ENCODE measurements around the gene SH3BP5. TPM values are rescaled to one million over a fixed set of nuclear protein-coding genes. Genes with fewer than 3 reads are reported as not detected.

The SH3BP5 gene
- total and polyA plus RNA-seq, 2 experiments from 2014 or later = 37.8 to 39.2 TPM

DNA sequence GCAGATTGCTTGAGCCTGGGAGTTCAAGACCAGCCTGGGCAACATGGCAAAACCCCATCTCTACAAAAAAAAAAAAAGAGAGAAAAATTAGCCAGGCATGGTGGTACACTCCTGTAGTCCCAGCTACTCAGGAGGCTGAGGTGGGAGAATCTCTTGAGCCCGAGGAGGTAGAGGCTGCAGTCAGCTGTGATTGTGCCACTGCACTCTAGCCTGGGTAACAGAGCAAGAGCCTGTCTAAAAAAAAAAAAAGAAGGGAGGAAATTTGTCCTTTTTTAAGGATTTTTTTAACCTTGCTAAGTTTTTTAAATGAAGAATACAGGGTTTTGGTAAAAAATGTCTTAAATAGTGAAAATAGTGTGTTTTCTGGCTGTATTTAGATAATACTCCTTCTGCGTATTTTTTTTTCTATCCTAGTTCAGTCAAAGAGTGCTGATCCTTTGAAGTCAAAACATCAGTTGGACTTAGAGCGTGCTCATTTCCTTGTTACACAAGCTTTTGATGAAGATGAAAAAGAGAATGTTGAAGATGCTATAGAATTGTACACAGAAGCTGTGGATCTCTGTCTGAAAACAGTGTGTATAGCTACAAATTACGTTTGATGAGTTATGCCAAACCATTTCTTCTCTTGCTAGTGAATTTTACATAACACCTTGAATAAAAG lies 115.2 kb downstream of the SH3BP5 start:
- peaks cover 76% of the 10 kb centered on the region for H3K79me2 ChIP-seq (ENCODE audit: insufficient read depth)
- H3K4me3 ChIP-seq = no peak overlapping the region
- peaks cover 94% of the 10 kb centered on the region for H3K36me3 ChIP-seq (ENCODE audit: low read depth)
- H3K4me1 ChIP-seq (ENCODE audit: insufficient read depth) = peaks cover 3% of the 10 kb centered on the region; the same call in 1 of the 2 replicates
- in situ Hi-C loops (cut with MboI) = no loop called here
- H3K27ac ChIP-seq = no peak overlapping the region
- H3K27me3 ChIP-seq (replicated peaks; ENCODE audit: insufficient read depth) = no peaks in the 10 kb centered on the region
- H3K9me2 ChIP-seq (ENCODE audit: insufficient read depth) = no peaks in the 10 kb centered on the region
- no peak overlapping the region for H3K4me2 ChIP-seq (ENCODE audit: unreplicated experiment)
- DNase-seq = no peak
- TF ChIP-seq EZH2 (IDR thresholded peaks at IDR 0.05; ENCODE audit: insufficient read depth, poor library complexity, severe bottlenecking) (no peak), EZH2phosphoT487 (IDR thresholded peaks at IDR 0.05; ENCODE audit: insufficient read depth, low read depth) (no peak)
- H3K9ac ChIP-seq = no peak overlapping the region
- no peaks in the 10 kb centered on the region; the same call in 1 of the 2 replicates for H3F3A ChIP-seq (ENCODE audit: insufficient read depth)
- no peaks in the 10 kb centered on the region for H4K20me1 ChIP-seq (ENCODE audit: insufficient read depth)
- 95 to 98% methylated on average over 4 of the region's 4 CpGs for WGBS, 2 experiments (ENCODE audit: low coverage in 1 of 2, low lambda C conversion rate in 2 of 2, missing lambda C conversion rate in 2 of 2)
- H2AFZ ChIP-seq = no peak overlapping the region
- H3K9me3 ChIP-seq (ENCODE audit: low read depth) = no peaks in the 10 kb centered on the region

GRCh38 chr3:15216501-15216900 lies 115.9 kb downstream of the SH3BP5 start:
- Histone ChIP-seq H4K20me1 (ENCODE audit: insufficient read depth) (no peaks in the 10 kb centered on the region), H3K36me3 (ENCODE audit: low read depth) (peaks cover 89% of the 10 kb centered on the region), H3K27me3 (replicated peaks; ENCODE audit: insufficient read depth) (no peaks in the 10 kb centered on the region), H3K4me1 (ENCODE audit: insufficient read depth) (peaks cover 3% of the 10 kb centered on the region; the same call in 1 of the 2 replicates), H3K79me2 (ENCODE audit: insufficient read depth) (peaks cover 80% of the 10 kb centered on the region), H2AFZ (no peak overlapping the region), H3K4me3 (no peak overlapping the region), H3K27ac (no peak overlapping the region), H3K4me2 (ENCODE audit: unreplicated experiment) (no peak overlapping the region), H3K9me3 (ENCODE audit: low read depth) (no peaks in the 10 kb centered on the region), H3K9me2 (ENCODE audit: insufficient read depth) (no peaks in the 10 kb centered on the region), H3F3A (ENCODE audit: insufficient read depth) (no peaks in the 10 kb centered on the region; the same call in 1 of the 2 replicates), H3K9ac (no peak overlapping the region)
- no peak for DNase-seq
- 94 to 98% methylated on average over 1 of the region's 1 CpG for WGBS, 2 experiments (ENCODE audit: low coverage in 1 of 2, low lambda C conversion rate in 2 of 2, missing lambda C conversion rate in 2 of 2)
- in situ Hi-C loops (cut with MboI) = no loop called here
- TF ChIP-seq EZH2phosphoT487 (IDR thresholded peaks at IDR 0.05; ENCODE audit: insufficient read depth, low read depth) (no peak), EZH2 (IDR thresholded peaks at IDR 0.05; ENCODE audit: insufficient read depth, poor library complexity, severe bottlenecking) (no peak)

DNA sequence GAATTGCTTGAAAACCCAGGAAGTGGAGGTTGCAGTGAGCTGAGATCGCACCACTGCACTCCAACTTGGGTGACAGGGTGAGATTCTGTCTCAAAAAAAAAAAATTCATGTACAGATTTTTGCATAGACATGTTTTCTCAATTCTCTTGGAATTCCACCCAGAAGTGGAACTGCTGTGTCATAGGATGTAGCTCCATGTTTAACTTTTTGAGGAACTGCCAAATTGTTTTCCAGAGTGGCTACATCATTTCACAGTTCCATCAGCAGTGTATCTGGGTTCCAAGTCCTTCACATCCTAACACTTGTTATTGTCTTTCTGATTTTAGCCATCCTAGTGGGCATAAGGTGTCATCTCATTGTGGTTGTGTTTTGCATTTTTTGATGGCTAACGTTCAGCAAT lies 116.4 kb downstream of the SH3BP5 start:
- Histone ChIP-seq H3K9me3 (ENCODE audit: low read depth) (no peaks in the 10 kb centered on the region), H3K27ac (no peak overlapping the region), H3K9me2 (ENCODE audit: insufficient read depth) (no peaks in the 10 kb centered on the region), H2AFZ (no peak overlapping the region), H3K4me2 (ENCODE audit: unreplicated experiment) (no peak overlapping the region), H3K36me3 (ENCODE audit: low read depth) (peaks cover 91% of the 10 kb centered on the region), H3K4me3 (no peak overlapping the region), H3K4me1 (ENCODE audit: insufficient read depth) (peaks cover 3% of the 10 kb centered on the region; the same call in 1 of the 2 replicates), H4K20me1 (ENCODE audit: insufficient read depth) (no peaks in the 10 kb centered on the region), H3K9ac (no peak overlapping the region), H3K79me2 (ENCODE audit: insufficient read depth) (peaks cover 85% of the 10 kb centered on the region), H3F3A (ENCODE audit: insufficient read depth) (no peaks in the 10 kb centered on the region; the same call in 1 of the 2 replicates), H3K27me3 (replicated peaks; ENCODE audit: insufficient read depth) (no peaks in the 10 kb centered on the region)
- in situ Hi-C loops (cut with MboI) = no loop called here
- no peak for TF ChIP-seq EZH2 (IDR thresholded peaks at IDR 0.05; ENCODE audit: insufficient read depth, poor library complexity, severe bottlenecking)
- peak; percentile 40 for DNase-seq
- 70 to 78% methylated on average over 2 of the region's 2 CpGs for WGBS, 2 experiments (ENCODE audit: low coverage in 1 of 2, low lambda C conversion rate in 2 of 2, missing lambda C conversion rate in 2 of 2)

DNA sequence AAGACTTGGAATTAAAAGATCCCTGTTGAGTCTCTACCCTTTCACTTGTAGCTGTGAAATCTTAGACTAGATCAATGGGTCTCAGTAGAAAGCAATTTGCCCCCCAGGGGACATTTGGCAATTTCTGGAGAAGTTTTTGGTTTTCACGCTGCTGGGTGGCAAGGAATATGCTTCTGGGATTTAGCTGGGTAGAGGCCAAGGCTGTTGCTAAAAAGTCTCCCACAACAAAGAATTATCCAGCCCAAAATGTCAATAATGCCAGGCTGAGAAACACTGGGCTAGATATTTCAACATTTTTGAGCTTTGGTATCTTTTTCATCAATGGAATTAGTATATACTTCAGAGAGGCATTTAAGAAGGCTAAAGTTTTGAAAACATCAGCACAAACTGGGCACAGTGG lies 117.6 kb downstream of the SH3BP5 start:
- H4K20me1 ChIP-seq (ENCODE audit: insufficient read depth) = no peaks in the 10 kb centered on the region
- no peak overlapping the region for H2AFZ ChIP-seq
- no peak overlapping the region for H3K4me3 ChIP-seq
- peaks cover 92% of the 10 kb centered on the region for H3K79me2 ChIP-seq (ENCODE audit: insufficient read depth)
- H3F3A ChIP-seq (ENCODE audit: insufficient read depth) = no peaks in the 10 kb centered on the region; the same call in 1 of the 2 replicates
- H3K9me3 ChIP-seq (ENCODE audit: low read depth) = no peaks in the 10 kb centered on the region
- no peak overlapping the region for H3K27ac ChIP-seq
- peaks cover 3% of the 10 kb centered on the region; the same call in 1 of the 2 replicates for H3K4me1 ChIP-seq (ENCODE audit: insufficient read depth)
- no peak overlapping the region for H3K4me2 ChIP-seq (ENCODE audit: unreplicated experiment)
- in situ Hi-C loops (cut with MboI) = no loop called here
- no peaks in the 10 kb centered on the region for H3K27me3 ChIP-seq (replicated peaks; ENCODE audit: insufficient read depth)
- WGBS, 2 experiments (ENCODE audit: low coverage in 1 of 2, low lambda C conversion rate in 2 of 2, missing lambda C conversion rate in 2 of 2) = 96 to 100% methylated on average over 1 of the region's 1 CpG
- peaks cover 85% of the 10 kb centered on the region for H3K36me3 ChIP-seq (ENCODE audit: low read depth)
- H3K9me2 ChIP-seq (ENCODE audit: insufficient read depth) = no peaks in the 10 kb centered on the region
- DNase-seq = no peak
- H3K9ac ChIP-seq = no peak overlapping the region
- TF ChIP-seq EZH2phosphoT487 (IDR thresholded peaks at IDR 0.05; ENCODE audit: insufficient read depth, low read depth) = no peak
- TF ChIP-seq EZH2 (IDR thresholded peaks at IDR 0.05; ENCODE audit: insufficient read depth, poor library complexity, severe bottlenecking) = no peak
